Stimulated activated CD4-positive, alpha-beta T cell treated with anti-CD3 and anti-CD28 coated beads, Interleukin-15, amount 100 ng/mL, for 1 hour (primary cell): ENCODE measurements around the gene RNF217.

Experiments used
- DNase-seq, 2 donors: peaks; one replicate each; pipeline ENCODE4 v3.0.0-alpha.2; 2020; ENCODE audit warnings: low read depth in 1 of 2, low spot score in 1 of 2

Gene RNF217

DNA sequence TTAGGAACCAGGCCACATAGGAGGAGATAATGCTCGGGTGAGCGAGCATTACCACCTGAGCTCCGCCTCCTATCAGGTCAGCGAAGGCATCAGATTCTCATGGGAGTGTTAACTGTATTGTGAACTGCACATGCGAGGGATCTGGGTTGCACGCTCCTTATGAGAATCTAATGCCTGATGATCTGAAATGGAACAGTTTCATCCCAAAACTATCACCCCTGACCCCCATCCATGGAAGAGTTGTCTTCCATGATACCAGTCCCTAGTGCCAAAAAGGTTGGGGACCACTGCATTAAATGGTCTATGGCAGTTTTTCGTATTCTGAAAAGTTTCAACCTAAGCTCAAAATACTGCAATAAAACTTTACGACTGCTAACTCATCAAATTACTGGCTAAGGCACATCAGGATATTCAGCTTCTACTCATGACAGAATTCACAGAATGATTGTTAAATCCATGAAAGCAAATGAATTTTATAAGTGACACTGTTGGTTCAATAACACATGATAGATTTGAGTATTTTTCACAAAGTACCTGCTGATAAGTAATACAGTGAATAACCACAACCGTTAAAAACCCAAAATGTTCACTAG, 25.9 kb downstream of the RNF217 start:
- no peak for DNase-seq

DNA sequence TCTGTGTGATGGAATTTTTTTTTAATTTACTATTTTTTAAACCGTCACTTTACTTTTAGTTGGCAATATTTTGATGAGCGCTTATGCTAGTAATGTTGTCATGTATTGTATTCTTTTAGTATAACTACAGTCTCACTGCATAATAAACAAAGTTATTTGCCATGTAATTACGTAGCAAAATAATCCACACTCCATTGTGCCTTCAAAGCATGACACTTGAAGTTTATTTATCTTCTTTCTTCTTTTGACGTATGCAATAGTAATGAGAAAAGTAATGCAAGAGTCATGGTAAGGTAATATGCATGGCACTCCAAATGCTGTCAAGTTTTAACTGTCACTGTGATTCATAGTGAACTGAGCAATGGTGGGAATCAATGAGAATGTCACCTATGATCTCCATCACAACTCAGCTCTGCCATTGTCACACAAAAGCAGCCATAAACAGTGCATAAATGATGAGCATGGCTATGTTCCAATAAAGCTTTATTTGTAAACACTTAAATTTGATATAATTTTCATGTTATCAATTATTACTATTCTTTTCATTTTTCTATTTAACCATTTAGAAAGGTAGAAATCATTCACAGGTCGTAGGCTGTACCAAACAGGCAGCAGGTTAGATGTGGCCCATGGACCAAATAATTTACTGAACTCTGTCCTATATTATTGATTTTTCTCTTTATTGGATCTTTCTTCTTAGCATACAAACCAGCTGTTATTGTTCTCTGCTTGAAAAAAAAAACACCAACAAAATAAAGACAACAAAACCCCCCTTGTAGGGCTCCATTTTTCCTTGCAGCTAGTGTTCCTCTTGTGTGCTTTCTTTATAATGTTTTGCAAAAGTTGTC, 27.1 kb downstream of the RNF217 start:
- no peak for DNase-seq

DNA sequence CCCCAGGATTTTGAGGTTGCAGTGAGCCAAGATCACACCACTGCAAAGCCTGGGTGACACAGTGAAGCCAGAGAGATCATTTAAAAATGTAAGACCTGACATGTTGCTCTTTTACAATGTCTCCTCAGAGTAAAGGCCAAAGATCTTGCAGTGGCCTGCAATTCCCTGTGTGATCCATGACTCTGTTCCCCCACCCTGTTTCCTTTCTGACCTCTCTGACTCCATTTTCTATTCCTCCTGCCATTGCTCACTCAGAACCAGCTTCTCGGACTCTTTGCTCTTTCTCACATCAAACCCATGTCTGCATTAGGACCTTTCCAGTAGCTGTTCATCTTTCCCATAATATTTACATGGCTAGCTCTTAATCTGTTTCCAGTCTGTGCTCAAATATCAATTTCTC, 28.8 kb downstream of the RNF217 start:
- DNase-seq, result no peak

DNA sequence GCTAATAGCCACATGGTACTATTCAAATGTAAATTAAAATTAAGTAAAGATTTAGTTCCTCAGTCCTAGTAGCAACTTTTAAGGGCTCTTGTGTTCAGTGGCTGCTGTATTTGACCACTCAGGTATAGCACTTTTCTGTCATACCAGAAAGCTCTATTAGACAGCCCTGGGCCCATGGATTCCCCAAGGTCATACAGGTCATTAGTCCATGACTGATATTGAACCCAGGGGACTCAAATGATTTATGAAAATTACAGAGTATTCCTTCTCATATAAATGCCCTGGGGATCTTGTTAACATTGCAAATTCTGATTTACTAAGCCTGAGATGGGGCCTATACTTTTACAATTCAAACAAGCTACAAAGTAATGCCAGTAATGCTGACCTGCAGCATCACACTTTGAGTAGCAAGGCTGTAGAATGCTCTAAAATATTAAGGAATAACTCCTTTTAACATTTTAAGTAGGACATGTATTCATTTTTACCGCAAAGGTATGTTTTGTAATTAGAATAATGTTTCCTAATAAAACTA, 29.6 kb downstream of the RNF217 start:
- no peak for DNase-seq

DNA sequence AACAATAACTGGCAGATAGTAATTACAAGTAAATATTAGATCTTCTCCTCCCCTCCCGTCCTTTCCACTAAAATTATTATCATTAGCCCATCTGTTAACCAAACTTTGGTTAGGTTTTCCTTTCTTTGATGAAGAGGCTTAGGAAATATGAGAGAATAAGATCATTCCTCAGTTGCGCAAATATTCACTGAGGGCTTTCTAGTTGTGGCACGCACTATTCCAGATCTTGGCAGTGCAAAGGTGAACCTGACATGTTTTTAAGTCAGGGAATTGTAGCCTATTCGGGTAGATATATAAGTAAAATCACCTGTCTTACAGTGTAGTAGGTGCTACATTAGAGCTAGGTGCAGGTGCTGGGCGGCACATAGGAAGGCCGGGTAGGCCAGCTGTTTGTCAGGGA, 31.1 kb downstream of the RNF217 start:
- DNase-seq, result no peak

DNA sequence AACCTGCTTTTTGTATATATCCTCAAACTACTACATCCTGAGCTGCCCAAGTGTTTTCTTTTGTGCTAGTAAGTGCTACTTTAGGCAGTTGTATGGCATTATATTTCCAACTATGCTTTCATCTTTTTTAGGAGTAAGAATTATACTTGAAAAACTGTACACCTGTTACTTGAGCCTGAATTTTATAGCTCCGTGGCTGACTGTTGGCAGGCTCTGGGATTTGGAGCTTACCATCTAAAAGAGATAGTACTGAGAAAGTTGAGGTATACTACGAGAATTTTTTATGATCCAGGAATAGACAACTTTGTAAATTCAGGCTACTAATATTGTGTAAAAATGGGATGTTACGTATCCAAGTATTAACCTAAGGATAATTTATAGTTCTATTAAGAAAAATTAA, 32.4 kb downstream of the RNF217 start:
- DNase-seq, result no peak

DNA sequence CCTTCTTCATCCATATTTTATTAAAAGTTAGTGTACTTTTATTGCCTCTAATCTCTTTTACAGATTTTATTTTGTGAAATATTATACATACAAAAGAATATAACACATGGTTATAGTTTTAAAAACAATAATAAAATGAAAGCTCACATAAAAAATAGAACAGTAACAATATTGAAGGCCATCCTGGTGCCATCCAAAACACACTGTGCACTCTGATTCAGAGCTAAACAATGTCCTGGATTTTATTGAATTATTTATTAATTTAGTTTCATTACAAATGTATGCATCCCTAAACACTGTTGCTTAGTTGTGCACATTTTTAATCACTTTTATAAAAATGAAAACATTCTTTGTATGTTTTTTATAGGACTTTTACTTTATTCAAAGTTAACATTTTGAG, 32.9 kb downstream of the RNF217 start:
- no peak for DNase-seq

DNA sequence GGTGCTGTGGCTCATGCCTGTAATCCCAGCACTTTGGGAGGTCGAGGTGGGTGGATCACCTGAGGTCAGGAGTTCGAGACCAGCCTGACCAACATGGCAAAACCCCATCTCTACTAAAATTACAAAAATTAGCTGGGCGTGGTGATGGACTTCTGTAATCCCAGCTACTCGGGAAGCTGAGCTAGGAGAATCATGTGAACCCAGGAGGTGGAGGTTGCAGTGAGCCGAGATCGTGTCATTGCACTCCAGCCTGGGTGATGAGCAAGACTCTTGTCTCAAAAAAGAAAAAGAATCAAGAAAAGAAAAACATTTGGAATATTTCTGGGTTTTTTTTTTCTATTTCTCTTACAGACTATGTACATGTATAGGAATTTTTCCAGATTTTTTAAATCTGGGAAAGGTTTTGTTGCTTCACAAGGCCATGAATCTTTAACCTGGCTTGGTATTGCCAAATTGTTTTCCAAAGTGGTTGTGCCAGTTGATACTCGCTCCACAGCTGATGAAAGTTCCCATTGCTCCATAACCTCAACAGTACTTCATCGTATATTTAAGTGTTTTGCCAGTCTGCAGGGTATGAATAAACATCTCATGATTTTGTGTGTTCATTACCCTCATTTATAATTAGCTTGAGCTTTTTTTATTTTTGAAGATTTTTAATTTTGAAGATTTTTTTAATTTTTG, 33.5 kb downstream of the RNF217 start:
- DNase-seq, result no peak

DNA sequence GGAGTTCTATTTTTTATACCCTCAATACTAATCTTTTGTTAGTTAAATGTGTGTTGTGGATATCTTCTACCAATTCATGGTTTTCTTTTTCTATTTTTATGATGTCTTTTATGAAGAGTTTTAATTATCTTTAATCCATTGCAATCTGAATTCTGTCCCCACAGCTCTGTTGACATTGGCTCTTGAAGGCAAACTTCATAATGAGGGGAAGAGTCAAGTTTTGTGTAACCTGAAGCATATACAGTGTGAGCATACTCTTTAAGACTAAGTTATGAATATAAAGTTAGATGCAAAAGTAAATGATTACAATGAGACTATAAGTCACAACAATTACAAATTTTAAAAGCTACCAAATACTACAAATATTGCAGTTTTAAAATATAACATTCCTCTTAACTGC, 34.2 kb downstream of the RNF217 start:
- no peak for DNase-seq

DNA sequence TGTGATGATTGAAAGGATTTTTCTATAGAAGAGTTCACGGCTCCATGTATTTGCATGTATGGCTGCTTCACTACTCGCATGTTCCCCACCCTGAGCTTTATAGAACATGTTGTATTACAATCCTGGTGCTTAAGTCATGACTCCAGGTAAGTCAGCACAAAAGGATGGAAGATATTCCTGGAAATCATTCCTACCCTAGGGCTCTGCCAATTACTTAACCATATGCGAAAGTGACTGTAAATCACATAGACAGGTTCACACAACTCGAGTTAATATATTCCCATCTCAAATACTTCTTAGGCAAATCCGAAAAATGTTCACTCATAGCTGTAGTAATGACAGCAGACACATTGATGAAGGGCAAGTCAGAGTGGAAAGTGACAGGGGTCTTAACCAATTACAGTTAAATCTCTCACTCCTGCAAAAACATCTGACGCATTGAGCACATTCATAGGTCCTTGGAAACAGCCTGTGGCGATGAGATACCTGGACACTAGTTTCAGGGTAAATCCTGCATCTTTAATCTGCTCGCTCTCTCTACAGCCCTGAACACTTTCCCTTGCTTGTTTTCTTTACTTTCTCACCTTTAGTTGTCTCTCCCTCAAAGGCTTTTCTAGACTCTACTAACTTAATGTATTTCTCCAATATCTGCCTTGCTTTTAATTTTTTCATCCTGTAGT, 35.1 kb downstream of the RNF217 start:
- no peak for DNase-seq

DNA sequence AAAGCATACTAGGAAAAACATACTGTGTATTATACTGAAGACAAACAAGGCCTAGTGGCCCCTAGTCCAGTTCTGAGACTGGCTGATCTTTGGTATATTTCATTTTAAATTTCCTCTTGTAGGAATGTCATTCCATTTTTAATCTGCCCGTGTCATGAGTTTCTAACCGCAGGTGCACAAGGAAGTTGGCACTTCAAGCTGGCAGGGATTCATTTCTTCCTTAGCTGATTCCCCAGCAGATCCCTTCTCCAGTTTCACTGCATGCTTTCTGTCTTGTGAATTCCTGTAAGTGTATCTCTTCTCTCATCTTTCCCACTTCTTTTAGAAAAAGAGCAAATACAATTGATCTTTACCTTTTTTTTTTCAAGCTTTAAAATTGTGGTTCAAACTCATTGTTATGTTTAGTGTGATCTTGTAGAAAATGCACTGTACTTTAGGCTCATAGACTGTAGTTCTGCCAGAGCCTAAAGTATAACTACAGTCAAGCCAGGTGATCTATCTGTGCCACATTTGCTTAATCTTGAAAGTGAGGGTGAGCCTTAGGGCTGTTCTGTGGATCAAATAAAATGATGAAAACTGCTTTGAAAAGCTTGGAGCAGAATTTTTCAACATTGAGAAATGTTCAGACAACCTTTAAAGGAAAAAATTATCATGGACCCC, 37.0 kb downstream of the RNF217 start:
- DNase-seq, result no peak

DNA sequence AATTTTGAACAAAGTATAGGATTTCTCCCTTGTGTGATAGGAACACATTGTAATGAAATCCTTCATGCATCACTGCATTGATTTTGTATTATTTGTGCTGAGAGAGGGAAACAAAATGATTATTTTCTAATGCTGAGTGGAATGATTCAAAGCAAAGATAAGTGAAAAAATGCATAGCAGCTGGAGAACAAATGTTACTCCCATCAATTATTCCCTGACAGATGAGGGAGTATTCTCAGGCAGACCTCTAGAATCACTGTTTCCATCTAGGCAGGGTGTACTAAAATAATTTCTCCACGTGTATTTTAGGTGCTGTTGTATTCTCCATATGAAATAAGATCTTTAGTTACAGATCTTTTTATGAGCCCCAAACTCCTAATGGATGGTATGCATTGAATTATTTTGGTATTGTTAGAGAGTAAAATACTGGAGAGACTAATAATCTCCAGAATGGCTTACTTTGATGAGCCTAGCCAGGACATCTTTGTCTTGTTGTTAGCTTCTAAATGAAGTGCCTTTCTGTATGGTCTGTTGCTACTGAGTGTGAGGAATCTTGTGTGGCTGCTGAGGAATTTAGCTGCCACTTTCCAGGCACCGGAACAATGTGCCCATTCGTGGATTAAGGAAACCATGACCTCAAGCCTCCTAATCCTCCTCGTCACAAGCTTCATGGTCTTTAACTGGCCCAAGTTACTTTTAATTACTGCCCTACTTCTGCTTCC, 39.6 kb downstream of the RNF217 start:
- no peak for DNase-seq

DNA sequence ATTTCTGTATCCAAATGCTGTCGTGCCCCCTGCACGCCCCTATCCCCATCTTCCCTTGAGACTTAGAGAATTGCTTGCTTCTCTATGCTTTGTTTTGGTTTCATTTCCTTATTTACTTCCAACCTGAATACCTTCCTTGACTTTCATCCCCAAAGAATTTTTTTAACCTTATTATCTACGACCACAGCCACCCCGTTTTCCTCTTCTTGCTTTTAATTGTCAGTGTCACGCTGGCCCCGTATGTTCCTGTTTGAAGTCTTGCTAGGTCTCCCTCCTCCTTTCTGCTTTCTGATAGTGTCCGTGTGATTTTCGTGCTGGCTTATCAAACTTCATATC, 40.1 kb downstream of the RNF217 start:
- no peak for DNase-seq

DNA sequence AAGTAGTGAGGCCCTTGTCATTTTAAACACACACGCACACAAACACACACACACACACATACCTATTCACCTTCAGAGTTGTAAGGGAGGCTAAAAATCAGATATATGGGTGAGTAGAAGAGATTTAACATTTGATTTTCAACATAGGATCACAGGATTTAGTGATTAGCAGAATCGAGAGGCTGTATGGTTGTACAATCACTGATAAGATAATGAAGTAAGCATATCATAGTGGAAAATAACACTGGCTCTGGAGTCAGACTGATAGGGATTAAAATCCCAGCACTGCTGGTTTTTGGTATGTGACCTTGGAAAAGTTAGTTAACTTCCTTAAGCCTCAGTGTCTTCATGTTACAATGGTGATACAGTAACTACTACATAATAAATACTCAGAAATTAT, 40.8 kb downstream of the RNF217 start:
- no peak for DNase-seq

DNA sequence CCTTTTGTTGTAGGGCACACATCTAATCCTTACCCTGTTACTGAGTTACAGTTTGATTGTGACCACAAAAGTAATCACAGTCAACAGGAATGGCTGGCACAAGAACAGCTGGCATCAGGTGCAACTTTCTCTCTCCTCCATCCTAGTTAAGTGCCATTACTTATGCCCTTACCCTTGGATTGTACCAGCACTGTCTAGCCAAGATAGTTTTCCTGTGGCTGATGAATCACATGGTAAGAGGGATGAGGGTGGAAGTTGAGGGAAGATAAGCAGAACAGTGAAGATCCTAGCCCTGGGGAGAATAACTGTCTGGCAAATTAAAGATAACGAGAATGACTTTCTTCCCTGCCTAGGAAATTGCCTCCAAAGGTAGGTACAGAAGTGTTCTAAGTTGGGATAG, 42.0 kb downstream of the RNF217 start:
- DNase-seq, result no peak

DNA sequence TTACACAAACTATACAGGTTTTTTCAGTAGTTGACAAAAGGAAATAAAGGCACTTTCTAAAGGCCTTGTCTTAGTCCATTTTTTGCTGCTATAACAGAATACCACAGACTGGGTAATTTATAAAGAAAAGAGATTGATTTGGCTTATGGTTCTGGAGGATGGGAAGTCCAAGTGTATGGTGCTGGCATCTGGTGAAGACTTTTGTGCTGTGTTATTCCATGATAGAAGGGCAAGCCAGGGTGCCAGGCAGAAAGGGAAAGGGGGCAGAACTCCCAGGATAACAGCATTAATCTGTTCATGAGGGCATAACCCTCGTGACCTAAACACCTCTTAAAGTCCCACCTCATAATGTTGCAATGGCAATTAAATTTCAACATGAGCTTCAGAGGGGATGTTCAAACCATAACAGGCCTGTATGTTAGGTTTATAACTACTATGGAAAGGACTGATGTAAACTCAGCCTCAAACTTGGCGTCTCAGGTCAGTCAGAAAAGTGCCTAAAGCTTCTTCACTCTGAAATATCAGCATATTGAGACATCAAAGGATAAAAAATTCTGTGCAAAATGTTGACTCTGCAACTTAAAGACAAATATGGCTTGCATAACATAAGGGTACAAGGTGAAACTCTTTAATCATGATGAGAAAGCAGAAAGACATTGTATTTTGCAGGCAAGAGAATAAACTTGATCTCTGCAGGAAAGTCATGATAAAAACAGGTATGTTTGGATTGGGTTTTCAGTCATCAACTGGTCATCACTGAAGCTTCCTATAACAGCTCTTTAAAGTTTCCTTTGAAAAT, 42.8 kb downstream of the RNF217 start:
- no peak for DNase-seq

DNA sequence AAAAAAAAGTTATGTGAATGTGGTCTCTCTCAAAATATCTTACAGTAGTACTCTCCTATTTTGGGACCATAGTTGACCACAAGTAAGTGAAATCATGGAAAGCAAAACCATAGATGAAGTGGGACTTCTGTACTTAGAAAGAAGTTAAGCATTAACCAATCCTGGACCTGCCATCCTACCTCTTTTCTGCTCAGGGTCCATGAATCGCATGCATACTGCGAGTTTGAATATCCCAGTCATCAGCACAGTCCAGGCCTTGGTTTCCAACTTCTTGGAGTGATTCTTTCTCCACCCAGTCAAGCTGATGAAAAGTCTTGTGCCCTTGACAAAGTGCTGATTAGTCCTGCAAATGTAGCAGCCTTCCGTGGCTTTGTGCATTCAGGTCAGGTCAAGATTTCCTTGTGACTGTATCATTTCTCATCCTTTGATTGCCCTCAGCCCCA, 46.0 kb downstream of the RNF217 start:
- DNase-seq, result no peak

DNA sequence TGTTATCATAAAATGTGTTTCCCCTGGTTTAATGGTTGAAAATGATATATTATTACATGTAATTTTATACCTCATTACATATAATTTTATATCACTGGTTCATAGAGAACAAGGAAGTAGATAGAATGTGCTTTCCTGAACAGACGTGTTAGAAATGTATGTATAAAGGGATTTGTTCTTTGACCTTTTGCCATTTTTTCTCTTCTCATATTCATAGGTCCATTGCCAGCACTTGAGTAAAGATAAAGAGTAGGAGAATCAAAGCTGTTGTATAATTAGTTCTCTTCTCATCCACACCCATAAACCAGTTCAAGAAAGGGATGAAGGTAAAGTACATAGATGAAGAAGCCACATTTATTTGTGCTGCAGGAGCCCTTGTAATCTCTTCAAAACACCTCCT, 46.7 kb downstream of the RNF217 start:
- DNase-seq, result no peak

DNA sequence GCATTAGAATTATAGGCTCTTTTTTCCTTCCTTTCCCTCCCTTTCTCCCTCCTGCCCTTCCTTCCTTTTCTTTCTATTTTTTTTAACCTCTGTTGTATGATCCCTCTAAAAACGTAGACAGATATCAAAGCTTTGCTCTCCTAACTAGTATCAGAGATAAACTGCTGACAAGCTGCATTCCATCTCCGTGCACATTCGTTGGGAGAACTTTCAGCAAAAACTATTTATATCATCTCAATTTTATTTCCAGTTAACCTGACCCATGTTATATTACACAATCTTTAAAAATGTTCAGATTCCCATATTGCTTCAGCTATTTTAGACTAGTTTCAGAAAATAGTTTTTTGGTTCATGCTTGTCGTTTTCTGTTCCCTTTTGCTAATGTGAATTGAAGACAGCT, 47.3 kb downstream of the RNF217 start:
- no peak for DNase-seq
